AG09309 (cell line): ENCODE measurements around the gene GMPPB.
A peak's percentile ranks its signal among the peaks of the same experiment; 100 is the strongest.

Experiments
- DNase-seq: peaks from one replicate; pipeline ENCODE4 v3.0.0-alpha.2; 2010; ENCODE audit warnings: low read depth
- H3K4me3 ChIP-seq: 2 replicates; pipeline ENCODE4 v1.5.1; 2011; ENCODE audit warnings: mild to moderate bottlenecking, low read depth, low read length, moderate library complexity; ENCODE audit not compliant: control insufficient read depth
- CTCF ChIP-seq: IDR thresholded peaks from 2 replicates; pipeline ENCODE4 v1.5.1; 2011; ENCODE audit warnings: mild to moderate bottlenecking, low read depth, low read length, inconsistent platforms; ENCODE audit not compliant: insufficient read depth, control insufficient read depth; ENCODE audit errors: missing control alignments

The GMPPB gene

DNA sequence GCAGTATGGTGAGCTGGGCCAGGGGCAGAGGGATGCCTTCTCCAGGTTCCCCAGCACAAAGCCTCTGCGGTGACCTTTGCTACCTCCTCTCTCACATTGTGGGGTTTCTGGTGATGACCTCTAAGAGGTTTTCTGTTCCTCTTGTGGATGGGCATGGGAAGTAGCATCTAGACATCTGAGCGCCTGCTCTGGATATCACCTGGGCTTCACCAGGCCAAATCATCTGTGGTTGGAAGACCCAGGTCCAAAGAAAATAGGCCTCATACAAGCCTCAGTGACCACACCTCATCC, 42.6 kb downstream of the GMPPB start:
- no peak for DNase-seq
- no peak overlapping the region for H3K4me3 ChIP-seq
- no peak for TF ChIP-seq CTCF

DNA sequence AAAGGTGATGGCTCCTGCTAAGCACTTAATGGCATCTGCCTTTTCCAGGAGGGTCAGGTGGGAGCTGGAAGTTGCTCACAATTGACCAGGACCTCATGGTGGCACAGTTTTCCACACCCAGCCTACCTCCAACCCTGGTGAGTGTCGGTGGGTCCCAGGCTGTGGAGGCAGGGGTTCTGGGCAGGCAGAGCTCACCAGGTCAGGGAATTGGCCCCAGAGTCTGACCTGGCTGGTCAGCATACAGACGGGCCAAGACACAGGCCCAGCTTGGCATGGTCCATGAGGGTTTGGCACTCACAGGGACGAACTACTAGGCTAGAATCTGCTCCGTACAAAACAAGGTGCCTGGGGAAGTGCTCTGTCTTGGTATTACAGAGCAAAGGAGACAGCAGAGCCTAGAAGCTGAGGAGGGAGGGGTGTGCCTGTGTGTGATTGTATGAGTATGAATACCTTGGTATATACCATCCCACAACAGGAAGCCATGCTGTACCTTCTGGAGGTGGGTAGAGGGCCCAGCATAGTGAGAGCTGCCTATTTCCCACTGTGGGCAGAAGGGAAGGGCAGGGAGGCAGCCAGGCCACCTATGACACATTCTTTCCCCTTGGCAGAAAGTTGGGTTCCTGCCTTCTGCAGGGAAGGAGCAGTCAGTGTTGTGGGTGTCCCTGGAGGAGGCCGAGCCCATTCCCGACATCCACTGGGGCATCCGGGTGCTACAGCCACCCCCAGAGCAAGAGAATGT, 43.1 kb downstream of the GMPPB start:
- no peak overlapping the region for H3K4me3 ChIP-seq
- TF ChIP-seq CTCF, result no peak
- no peak for DNase-seq

- no peak for DNase-seq
- no peak overlapping the region for H3K4me3 ChIP-seq
- TF ChIP-seq CTCF, result no peak
These were observed 47.8 kb downstream of the GMPPB start for GRCh38 chr3:49675912-49676311.

DNA sequence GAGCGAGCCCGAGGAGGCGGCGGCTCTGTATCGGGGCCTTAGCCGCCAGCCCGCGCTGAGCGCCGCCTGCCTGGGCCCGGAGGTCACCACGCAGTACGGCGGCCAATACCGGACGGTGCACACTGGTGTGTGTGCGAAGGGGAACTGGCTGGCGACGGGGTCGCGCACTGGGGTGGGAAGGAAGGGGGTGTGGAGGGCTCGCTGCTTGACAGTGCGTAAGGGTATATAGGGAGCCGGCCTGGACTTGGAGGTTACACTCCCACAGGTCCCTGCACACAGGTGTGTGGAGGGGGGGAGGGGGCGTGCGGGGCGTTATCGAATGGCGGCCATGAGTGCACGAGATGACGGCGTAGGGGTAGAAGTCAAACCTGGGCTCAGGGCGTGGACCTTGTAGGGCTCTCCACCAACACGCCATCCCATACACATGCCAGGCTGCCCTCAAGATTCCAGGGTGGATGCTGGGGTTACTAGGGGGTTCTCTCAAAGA, 49.2 kb downstream of the GMPPB start:
- peak overlapping the region; percentile 83 for H3K4me3 ChIP-seq
- DNase-seq, result no peak
- no peak for TF ChIP-seq CTCF

DNA sequence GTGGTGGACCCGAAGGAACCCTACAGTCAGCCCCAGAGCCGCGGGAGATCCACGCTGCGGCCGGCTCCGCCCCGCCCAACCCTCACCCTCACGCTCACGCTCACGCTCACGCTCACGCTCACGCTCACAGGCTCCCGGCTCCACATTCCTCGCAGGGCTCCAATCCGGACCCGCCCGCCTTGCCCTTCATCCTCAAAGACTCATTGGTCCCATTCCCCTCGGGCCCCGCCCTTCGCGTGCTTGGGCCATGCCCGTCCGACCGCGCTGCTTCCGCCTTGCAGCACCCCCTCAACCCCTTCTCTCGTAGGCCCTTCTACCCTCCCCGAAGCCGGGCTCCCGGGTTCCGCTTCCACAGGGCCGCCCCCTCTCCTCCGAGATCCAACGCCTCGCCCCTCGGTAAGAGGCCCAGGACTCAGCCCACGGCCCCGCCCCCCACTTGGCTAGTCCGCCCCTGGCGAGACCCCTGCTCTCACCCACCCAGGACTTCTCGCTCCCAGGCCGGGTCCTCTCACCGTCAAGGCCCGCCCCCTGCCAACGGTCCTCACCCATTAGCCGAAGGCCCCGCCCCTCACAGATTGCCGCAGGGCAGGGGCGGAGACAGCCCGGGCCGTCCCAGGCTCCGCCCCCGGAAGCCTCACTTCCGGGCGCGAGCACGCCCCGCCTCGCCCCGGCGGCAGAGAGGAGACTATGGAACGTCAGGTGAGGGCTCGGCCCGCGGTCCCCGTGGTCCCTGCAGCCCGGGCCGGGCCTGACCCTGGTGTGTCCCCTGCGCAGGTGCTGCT, 49.8 kb downstream of the GMPPB start, which contains the start of gene APEH:
Gene APEH (plus strand): TSS at position 637 of the 782 bp plus-strand sequence. CDS start 51 bp downstream, at position 688.
- TF ChIP-seq CTCF, result no peak
- H3K4me3 ChIP-seq, result peak within 1 kb of the TSS; percentile 83
- DNase-seq, result peak; percentile 87

DNA sequence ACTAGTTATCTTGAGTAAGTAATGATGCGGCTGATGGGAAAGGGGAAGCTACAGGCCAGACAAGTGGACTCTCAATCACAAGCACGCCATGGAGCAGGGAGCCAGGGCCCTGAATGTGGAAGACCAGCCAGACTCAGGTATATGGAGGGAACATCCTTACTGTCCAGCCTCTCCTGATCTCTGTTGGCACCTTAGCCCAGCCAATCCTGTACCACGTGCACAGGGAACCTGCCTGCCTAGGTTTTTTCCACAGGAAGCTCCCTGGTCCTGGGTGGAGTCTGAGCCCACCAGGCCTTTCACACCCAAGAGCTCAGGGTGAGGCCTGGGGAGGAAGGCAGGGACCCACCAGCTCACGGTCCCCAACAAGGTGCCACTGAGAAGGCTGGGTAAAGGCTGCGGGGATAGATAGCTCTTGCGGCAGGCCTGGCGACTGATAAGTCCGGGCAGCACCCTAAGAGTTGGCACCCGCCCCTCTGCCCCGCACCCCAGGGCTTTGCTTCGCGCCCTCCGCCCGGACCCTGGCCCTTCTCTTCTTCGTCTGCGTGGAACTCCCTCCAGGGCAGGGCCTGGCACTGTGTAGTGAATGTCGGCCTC, 50.5 kb downstream of the GMPPB start:
- TF ChIP-seq CTCF, result no peak
- H3K4me3 ChIP-seq, result peak overlapping the region; percentile 83
- DNase-seq, result no peak
